GM19023 (cell line): Measurements from ENCODE around the gene NFIX.

ENCODE experiments used
- ATAC-seq: cut with Tn5 transposase; IDR thresholded peaks from one replicate; pipeline ENCODE4 v1.9.1; 2021; ENCODE audit warnings: mild to moderate bottlenecking, moderate library complexity; ENCODE audit not compliant: unreplicated experiment

NFIX gene

GRCh38 chr19:13120031-13120430 is 124.8 kb downstream of the NFIX start:
- ATAC-seq = no peak

DNA sequence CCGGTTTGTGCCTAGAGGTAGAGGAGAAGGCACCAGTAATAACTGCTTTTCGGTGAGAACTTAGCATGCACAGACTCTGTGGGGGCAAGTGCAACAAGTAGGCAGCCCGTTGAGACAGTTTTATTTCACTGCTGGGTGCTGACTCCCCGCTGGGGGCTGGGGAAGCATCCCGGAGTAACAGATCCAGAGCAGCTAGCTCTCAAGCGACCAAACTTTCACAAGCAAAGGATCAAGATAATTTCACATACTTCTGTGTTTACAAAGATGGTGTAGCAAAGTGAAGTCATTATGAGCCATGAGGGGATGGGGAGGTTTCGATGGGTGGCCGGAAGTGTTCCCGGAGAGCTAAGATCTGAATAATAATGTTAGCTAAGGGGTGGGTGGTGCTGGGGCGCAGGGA is 125.5 kb downstream of the NFIX start:
- no peak for ATAC-seq

GRCh38 chr19:13121551-13122274 is 126.4 kb downstream of the NFIX start:
- ATAC-seq = no peak

- no peak for ATAC-seq
Observed at GRCh38 chr19:13122275-13122878, 127.1 kb downstream of the NFIX start.

DNA sequence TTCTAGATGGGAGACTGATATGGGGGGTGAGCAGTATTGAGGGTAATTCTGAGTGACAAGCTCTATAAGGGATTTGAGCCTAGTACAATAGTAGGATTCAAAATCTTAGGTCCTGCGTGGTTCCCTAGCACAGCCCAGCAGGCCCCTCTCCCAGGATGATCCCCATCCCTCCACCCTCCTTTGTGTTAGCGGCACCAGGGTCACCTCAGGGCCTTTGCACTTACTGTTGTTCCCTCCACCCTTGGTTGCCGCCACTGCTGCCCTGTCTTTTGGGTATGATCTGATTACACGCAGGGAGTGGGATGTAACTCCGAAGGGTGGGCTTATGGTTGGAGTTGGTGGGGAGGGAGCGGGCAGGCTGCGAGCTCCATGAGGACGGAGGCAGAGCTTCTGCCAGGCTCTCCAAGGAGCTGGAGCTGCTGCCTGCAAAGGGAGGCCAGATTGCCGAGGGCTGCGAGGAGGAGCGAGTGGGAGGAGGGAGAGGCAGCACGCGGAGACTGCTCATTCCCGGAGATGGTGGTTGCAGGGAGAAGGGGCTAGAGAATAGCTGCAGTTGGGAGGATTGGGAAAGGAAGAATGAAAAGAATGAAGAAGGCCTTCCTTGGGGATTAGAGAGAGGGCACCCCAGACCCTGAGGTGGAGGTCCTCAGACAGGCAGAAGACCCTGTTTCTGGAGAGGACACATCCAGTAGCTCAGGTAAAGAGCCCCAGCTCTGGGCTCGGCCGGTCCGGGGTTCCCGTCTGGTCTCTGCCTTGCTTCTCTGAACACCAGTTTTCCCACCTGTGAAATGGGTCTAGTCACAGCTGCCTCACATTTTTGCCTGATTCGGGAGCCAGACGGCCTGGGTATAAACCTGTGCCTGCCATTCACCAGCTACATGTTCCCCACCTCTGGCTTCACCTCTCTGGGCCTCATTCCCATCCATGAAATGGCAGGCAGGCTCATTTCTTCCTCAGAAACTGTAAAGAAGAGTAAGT is 128.0 kb downstream of the NFIX start:
- ATAC-seq = no peak

DNA sequence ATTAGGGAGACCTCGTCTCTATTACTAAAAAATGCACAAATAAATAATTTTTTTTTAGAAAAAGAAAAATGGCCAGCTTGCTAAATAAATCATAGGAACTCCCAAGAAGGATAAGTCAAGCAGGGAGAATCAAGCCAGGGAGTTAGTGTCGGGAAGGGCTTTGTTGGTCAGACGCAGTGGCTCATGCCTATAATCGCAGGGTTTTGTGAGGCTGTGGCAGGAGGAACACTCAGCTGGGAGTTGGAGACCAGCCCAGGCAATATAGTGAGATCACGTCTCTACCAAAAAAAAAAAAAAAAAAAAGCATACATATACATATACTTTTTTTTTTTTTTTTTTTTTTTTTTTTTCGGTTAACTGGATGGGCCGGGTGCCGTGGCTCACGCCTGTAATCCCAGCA is 131.8 kb downstream of the NFIX start:
- ATAC-seq = no peak

GRCh38 chr19:13127811-13128575 is 132.7 kb downstream of the NFIX start:
- ATAC-seq = no peak

DNA sequence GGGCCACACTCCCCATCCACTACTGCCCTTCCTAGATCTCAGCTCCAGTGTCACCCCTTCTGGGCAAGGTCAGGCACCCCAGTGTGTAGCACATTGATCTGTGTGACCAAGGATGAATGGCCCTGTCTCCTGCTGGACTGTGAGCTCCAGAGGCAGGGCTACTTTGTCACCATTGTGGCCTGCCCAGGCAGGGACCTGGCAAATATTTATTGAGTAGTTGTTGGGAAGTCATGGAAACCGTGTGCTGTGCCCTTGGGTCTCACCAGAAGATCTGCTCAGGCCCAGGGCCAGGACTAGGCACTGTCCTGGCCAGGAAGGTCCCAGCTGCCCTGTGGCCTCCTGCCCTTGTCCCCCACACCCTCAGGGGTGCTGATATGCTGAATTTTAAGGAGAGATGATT is 133.3 kb downstream of the NFIX start:
- no peak for ATAC-seq

- no peak for ATAC-seq
Observed at GRCh38 chr19:13129384-13129783, 134.1 kb downstream of the NFIX start.

GRCh38 chr19:13130886-13131490 is 135.7 kb downstream of the NFIX start:
- no peak for ATAC-seq

- ATAC-seq = no peak
Observed at GRCh38 chr19:13132471-13133180, 137.4 kb downstream of the NFIX start.

DNA sequence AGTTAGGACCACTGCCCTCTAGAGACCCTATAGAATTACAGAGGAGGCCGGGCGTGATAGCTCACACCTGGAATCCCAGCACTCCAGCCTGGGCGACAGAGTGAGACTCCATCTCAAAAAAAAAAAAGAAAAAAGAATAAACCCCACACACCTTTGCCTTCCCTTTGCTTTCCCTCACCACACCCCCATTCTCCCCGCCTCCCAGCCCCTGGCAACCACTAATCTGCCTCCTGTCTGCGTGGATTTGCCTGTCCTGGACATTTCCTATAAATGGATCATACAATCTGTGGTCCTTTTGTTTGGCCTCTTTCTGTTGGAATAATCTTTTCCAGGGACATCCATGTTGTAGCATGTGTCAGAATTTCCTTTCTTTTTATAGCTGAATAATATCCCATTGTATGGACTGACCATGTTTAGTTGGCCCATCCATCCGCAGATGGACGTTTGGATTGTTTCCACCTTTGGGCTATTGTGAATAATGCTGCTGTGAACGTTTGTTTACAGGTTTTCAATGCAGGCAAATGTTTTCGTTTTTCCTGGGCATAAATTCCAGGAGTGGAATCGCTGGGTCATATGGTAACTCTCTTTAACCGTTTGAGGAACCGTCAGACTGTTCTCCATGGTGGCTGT is 138.1 kb downstream of the NFIX start:
- ATAC-seq = no peak

DNA sequence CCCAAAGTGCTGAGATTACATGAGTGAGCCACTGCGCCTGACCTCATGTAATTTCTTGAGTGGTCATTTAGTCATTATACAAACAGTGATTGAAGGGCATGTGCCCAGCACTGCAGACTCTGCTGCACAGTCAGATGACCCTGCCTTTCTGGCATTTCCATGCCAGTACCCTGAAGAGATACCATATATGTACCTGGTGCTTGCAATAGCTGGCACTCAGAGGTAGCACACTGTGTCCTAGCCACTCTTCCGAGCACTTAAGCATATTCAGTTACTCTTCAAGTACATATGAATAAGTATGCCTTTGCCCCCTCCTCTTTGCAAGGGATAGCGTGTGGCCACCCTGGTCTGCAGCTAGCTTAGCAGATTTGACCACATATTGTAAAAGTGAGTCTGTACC is 139.4 kb downstream of the NFIX start:
- no peak for ATAC-seq

DNA sequence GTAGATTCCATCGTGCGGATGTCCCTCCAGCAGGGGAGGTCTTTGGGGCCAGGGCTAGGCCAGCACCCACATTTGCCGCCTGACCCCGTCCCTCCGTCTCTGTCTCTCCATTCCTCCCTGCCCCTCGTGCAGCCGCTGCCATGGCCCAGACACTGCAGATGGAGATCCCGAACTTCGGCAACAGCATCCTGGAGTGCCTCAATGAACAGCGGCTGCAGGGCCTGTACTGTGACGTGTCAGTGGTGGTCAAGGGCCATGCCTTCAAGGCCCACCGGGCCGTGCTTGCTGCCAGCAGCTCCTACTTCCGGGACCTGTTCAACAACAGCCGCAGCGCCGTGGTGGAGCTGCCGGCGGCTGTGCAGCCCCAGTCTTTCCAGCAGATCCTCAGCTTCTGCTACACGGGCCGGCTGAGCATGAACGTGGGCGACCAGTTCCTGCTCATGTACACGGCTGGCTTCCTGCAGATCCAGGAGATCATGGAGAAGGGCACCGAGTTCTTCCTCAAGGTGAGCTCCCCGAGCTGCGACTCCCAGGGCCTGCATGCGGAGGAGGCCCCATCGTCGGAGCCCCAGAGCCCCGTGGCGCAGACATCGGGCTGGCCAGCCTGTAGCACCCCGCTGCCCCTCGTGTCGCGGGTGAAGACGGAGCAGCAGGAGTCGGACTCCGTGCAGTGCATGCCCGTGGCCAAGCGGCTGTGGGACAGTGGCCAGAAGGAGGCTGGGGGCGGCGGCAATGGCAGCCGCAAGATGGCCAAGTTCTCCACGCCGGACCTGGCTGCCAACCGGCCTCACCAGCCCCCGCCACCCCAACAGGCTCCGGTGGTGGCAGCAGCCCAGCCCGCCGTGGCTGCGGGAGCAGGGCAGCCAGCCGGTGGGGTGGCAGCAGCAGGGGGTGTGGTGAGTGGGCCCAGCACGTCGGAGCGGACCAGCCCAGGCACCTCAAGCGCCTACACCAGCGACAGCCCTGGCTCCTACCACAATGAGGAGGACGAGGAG is 140.1 kb downstream of the NFIX start:
- ATAC-seq = no peak

- no peak for ATAC-seq
Observed at GRCh38 chr19:13137290-13137794, 142.1 kb downstream of the NFIX start.

GRCh38 chr19:13138171-13138915 is 143.1 kb downstream of the NFIX start:
- ATAC-seq = no peak

- no peak for ATAC-seq
Observed at GRCh38 chr19:13138916-13139198, 143.6 kb downstream of the NFIX start.
